Germinal center (tissue), 1 donor: ENCODE data around the gene SERTAD2.
A peak's percentile ranks its signal among the peaks of the same experiment; 100 is the strongest.

Experiments
- DNase-seq: peaks from one replicate; pipeline ENCODE4 v3.0.0; 2012; ENCODE audit warnings: mixed read lengths, low spot score

The SERTAD2 gene

DNA sequence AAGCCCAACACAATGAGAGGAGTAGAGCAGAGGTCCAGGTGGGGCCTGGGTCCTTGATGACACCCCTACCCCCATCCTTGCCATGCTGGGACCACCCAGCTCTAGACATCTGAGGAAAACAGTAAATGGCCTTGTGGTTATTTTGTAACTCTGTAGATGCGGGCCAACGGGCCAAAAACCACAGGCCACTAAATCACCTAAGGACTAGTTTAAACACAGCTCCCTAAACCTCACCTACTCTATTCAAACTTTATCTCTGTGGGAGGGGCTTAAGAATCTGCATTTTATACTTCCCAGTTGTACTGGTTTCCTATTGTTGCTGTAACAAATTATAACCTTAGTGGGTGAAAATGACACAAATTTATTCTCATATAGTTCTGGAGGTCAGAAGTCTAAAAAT, 19.0 kb upstream of the SERTAD2 start:
- no peak for DNase-seq

DNA sequence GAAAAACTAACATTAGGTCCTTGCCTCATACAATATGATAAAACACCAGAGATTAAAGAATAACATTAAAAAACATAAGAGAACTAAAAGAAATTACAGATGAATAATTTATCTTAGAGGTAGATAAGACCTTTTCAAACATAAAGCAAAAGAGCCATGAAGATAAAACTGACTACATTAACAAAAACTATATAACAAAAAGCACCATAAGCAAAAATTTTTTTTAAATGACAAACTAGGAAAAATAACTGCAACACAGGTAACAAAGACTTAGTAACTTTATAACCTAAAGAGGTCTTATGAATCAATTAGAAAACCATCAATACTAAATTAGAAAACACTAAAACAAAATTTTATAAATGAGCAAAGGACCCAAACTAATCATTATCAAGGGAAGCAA, 16.3 kb upstream of the SERTAD2 start:
- no peak for DNase-seq

GRCh38 chr2:64669288-64669687, 15.6 kb upstream of the SERTAD2 start:
- DNase-seq: no peak

DNA sequence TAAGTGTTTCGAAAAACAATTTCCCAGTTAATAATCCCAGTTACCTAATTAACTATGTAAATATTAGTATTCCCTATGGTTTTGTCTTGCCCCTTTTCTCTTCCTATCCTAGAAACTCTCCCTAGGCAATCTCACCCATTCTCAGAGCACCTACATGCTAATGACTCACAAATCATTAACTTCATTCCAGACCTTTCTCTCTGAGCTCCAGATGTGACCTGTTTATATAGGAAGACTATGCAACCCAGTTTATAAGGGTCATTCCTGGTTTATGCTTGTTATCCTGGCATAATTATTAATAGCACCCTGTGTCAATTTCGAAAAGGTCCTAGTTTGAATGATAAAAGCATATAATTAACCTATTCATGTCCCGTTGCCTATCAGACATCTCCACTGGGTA, 14.8 kb upstream of the SERTAD2 start:
- DNase-seq: no peak

- DNase-seq: no peak
These were observed 13.8 kb upstream of the SERTAD2 start for GRCh38 chr2:64667535-64667934.

DNA sequence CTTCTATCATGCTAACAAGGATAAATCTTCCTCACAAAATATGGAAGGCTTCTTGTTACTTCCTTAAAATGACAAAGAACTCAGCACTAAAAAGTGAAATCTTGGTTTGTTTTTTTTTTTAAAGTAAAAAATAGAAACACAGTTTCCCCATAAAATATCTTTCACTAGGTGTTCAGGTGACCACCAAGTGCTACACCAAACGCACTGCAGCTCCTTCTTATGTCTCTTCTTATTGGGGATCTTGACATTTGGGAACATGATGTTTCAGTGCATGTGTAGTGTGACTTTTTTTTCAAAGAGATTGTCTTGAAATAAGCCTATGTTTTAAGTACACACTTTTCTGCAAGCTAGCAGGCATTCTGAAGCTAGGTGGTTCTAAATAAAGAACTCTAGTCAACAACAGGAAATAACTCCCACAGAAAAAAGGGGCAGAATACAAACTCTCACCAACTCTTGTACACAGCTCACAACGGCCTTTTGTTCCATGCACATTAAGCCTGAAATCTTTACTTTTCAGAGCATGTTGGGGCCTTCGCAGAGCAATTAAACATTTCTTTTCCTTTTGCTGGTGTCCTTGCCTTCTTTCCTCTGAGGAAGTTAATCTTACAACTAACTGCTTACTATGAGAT, 13.2 kb upstream of the SERTAD2 start:
- no peak for DNase-seq

DNA sequence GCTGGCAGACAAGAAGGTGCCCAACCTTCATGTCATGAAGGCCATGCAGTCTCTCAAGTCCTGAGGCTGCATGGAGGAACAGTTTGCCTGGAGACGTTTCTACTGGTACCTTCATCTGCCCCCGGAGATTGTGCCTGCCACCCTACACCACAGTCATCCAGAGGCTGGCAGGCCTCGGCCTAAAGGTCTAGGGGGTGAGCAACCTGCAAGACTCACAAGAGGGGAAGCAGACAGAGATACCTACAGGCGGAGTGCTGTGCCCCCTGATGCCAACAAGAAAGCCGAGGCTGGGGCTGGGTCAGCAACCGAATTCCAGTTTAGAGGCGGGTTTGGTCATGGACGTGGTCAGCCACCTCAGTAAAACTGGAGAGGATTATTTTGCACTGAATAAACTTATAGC, 12.0 kb upstream of the SERTAD2 start:
- no peak for DNase-seq

- no peak for DNase-seq
These were observed 9.7 kb upstream of the SERTAD2 start for GRCh38 chr2:64663402-64663801.

GRCh38 chr2:64661741-64662169, 8.0 kb upstream of the SERTAD2 start:
- peak; percentile 47 for DNase-seq

DNA sequence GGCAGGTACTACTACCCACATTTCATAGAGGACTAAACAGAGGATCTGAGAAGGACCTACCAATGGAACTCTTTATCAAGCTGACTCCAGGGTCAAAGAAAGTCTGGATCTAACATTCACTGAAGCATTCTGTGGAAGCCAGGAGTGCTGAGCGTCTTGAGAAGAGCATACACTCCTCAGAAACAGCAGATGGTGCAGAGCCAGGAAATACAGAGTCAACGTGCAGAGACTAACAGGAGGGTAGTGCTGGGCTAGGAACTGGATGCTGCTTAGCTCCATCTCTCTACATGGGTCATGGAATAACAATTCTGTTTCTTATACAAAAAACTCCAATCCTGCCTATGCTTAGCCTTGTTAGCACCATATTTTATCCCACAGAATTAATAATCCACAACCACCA, 5.5 kb upstream of the SERTAD2 start:
- DNase-seq: no peak

DNA sequence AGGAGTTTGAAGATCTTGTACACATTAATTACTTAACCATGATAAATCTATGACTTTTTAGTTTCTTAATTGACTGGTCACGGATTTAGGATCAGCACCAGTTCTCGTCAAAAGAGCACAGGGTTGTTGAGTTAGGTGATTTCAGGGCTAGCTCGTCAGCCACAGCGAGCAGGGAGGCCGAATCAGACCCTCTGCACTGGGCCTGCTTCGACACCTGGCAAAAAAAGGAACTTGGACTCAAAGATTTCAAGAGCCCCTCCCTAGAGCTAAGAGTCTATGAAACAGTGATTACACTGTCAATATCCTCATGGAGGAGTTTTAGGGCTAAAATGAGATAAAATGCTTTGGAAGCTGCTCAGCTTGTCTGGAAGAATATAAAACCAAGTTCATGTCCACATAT, 4.6 kb upstream of the SERTAD2 start:
- DNase-seq: peak; percentile 72

- no peak for DNase-seq
These were observed 3.7 kb upstream of the SERTAD2 start for GRCh38 chr2:64657411-64657810.

DNA sequence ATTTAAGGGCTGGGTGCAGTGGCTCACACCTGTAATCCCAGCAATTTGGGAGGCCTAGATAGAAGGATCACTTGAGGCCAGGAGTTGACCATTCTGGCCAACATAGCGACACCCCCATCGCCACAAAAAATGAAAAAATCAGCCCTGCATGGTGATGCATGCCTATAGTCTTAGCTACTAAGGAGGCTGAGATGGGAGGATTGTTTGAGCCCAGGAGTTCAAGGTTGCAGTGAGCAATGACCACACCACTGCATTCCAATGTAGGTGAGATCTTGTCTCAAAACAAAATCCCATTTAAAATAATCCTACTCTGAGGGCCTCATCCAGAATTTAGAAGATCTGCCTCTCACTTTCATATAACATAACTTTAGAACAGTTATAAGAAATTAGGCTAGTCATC, 2.7 kb upstream of the SERTAD2 start:
- DNase-seq: no peak

GRCh38 chr2:64655873-64656272, 2.2 kb upstream of the SERTAD2 start:
- DNase-seq: no peak

- DNase-seq: no peak
These were observed 1.4 kb upstream of the SERTAD2 start for GRCh38 chr2:64655018-64655664.

DNA sequence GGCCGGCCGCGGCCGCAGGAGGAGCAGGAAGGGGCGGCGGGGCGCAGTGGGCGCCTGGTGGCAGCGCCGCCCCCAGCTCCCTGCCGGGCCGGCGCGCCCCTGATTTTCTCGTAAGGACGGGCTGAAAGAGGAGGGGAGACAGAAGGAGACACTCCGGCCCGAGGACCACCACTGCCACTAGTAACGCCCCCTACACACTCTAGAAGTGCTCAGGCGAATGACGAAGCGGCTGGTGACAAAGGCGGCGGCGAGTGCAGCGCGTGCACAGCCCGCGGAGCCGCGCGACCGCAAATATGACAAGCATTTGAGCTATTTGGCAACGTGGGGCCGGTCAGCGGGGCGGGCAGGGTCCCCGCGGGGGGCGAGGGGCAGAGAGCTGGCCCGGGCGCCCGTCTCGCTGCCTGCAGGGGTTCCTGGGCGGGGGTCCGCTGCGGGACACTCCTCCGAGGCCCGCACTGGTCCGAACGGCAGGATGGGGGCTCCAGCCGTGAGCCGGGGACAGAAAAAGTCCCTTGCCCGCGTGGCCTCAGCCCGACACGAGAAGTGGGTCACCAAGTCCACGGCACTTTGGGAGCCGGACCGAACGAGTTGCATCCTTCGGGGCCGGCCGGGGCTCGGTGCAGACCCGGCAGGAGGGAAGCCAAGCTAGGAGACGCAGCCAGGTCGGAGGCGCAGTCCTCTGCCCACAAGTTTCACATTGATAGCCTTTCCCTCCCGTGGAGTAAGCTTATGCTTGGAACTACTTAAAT, 524 bp upstream of the SERTAD2 start:
- no peak for DNase-seq

DNA sequence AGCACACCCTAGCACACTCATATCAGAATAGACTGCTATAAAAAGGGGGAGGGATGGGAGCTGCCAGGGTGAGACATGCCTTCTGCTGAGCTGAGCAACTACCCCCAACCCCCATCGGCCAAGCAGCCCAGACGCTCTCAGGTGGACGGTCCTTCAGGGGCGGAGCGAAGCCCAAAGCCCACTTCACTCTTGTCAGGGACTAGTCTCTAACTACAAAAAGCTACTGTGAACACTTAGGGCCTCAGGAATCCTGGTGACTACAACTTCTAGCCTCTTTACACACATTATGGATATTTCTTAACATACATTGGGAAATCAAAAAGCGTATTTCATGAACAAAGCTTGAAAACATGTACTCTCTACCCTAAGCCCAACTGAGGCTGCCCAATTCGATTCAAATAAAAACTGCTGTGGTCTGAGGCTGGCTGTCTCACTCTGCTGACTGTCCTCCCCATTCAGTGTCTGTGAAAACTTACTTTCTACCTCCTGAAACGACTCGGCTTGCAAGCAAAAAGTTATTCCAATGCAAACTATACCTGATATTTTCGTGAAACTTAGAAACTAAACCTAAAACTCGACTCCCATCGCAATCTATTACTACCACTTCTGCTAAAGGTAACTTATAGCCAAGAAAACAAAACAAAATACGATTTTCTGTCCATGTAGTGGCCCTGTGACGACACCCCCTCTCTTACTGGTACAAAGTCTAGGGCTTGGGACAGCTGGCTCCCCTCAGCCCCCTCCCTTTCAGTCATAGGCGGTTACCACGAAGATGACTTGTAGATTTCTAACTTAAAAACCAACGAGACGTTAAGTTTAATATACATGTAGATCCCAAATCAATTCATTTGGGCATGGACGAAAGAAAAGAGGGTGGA, 1.2 kb downstream of the SERTAD2 start:
- no peak for DNase-seq

- DNase-seq: no peak
These were observed 2.1 kb downstream of the SERTAD2 start for GRCh38 chr2:64651590-64651989.

DNA sequence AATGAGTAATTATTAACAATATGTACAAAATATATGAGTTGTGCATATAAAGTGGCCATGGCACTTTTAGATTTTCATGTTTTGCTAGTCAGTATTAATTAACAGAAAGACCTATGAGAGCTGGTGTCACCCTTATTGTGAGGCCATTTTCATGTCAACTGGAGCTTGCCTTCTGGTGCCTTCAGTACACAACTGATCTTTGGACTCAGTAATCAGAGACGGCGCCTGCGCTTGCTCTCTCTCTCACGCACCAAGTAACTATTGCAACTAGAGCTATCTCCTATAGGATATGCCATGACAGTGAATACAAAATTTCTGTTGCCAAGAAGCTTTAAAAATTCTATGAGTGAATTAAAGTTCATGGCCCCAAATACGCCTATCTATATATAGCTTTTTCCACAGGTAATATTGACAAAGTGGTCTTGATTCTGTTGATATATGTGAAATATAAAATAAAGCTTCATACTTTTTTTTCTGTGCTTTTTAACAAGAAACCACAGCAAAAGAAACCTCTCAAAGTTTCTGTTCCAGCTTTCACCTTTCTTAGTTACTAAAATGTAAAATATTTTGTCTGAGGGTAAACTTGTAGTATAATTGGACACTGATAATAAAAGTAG, 2.9 kb downstream of the SERTAD2 start:
- no peak for DNase-seq

GRCh38 chr2:64650296-64650695, 3.4 kb downstream of the SERTAD2 start:
- DNase-seq: no peak

- no peak for DNase-seq
These were observed 4.1 kb downstream of the SERTAD2 start for GRCh38 chr2:64649626-64650025.

- no peak for DNase-seq
These were observed 4.7 kb downstream of the SERTAD2 start for GRCh38 chr2:64649013-64649484.
